GM19240 (cell line): ENCODE data around the gene CDHR4.
A peak's percentile ranks its signal among the peaks of the same experiment; 100 is the strongest.
"Not testable (repeated sequence)": the region's sequence is repeated elsewhere in the genome, so short reads cannot be mapped to it uniquely, and the experiment has no call there.

ENCODE experiments used
- DNase-seq: peaks from one replicate; pipeline ENCODE4 v3.0.0; 2011; ENCODE audit warnings: low spot score; ENCODE audit not compliant: insufficient read length

CDHR4 gene, protein sequence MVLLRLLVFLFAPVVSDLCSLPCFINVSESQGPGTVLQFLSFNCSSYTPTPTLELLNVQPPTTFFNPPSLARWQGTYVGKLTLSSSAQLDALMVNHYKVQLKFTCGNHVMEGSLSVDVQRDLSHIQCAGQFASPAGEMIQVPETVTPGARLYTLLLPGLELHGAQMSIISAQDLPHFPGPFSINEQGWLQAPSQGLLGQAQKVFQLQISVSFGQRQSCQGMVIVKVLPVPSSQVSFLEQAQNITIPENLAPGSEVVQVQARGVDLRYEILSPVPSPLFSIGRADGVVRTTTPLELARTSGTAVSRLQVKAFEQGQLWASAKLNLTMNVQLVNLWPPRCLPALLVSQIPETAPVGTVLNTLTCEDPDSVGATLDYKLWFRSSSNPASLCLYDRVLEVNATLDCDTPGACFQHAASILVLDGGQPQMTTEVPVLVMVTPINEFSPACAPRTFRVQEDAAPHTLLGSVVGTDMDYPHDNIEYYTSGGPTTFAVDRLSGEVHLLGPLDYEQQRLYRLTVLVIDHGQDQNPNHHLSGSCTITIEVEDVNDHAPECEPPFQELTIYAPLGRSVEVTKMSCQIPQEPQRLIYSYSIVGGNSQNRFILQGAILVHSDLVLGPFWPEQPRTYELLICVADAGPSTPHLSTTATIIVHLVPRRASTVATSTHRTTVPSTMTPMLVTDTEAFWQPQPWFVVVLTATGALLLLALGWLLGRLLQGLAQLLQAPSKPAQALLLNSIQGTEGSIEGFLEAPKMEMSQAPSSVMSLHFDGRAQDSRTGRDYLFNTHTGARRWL

GRCh38 chr3:49799761-49800160 lies at the start of gene CDHR4:
CDHR4 (minus strand) TSS chr3:49799873; CDS start chr3:49799812, 61 bp downstream.
- DNase-seq: no peak

DNA sequence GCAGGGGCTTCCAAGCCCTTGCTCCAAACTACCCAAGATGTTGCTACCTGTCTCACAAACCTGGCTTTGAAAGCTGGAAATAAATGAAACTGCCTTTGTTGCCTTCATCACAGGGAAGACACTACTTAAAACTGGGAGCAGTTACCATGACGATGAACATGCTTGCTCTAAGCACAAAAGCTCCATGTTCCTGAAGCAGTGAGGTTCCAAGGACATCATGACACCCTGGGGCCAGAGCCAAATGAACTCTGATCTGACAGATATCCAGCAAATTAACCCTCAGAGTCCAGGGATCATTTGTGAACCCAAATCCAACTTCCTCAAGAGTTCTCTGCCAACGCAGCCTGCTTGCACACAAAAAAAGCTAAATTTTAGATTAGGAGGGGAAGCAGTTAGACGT lies 46.0 kb upstream of the CDHR4 start:
- DNase-seq: no peak

- DNase-seq: no peak
Observed at GRCh38 chr3:49844464-49845183, 45.0 kb upstream of the CDHR4 start.

DNA sequence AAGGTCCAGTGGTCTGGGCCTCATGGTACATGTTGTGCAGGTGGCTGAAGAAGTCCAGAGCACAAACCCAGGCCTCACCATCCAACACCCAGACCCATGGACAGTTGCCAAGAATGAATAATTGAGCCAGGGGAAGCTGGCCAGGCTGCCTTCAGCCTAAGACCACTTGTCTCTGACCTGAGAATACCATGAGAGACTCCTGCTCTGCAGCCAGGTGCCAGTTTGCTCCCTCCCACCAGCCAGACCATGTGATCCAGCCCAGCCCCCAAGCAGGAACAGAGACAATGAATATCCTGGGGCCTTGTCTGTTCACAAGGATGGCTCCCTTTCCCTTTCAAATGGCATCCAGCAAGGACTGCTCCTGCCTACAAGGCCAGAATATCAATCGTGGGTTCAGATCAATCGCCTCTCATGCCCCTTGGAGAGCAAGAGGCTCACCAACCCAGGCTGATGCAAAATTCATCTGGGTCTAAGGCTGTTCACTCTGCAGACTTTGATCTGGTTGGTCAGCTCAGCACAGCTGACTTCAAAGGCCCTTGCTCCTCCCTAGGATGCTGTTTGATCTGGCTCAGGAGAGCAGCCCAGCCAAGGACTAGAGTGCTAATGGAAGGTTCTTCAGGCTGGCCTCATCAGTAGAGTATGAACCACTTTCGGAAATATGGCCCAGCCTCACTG lies 43.3 kb upstream of the CDHR4 start:
- no peak for DNase-seq

GRCh38 chr3:49841806-49842205 lies 42.1 kb upstream of the CDHR4 start:
- no peak for DNase-seq

DNA sequence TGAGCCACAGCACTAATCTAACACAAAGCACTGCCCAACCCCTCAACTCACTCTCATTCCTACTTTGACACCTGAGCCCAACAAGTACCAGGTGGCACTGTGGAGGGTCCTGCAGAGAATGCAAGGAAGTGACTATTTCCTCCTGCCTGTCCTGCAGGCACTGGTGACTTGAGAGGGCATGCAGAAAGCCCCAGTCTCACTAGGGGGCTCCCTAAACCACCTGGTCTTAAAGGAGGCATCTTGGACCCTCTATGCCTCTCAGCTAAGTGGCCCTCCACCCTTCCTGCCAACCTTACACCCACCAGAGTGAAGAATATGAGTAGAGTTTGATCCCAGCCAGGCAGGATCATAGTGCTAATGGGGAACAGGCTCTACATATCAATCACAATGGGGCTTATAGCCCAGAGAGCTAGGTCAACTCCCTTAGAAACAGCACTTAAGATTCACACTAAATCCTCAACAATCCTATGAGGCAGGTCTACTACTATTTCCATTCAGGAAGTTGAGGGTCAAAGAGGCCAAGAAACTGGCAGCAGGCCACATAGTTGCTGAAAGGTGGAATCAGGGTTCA lies 41.5 kb upstream of the CDHR4 start:
- no peak for DNase-seq

GRCh38 chr3:49840388-49840787 lies 40.7 kb upstream of the CDHR4 start:
- DNase-seq: no peak

DNA sequence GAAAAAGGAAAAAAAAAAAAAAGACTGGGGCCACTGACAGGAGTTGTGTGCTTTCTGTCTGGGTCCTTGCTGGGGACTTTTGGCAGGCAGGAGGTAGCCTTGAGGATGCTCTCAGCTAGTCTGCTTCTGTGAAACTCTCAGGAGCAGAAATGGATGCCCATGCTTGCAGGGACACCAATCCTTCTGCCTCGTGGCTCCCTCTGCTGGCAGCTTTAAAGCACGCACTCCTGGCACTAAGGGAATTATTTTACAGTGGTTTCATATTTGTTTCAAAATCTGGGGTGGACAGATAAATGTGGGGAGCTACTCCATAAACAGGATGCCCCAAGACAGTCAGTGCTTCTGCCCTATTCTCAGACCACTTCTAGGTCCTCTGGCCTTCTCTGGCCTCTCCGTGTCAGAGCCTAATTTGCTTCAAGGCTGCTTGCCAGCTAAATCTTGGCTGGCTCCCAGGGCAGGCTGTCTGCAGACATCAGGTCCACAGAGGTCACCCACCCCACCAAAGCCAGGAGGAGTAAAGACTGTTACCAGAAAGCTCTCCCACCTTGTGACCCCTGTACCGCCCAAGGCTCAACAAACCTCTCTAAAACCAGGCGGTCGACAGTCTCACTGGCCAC lies 39.6 kb upstream of the CDHR4 start:
- peak; percentile 47 for DNase-seq

GRCh38 chr3:49831341-49831740 lies 31.7 kb upstream of the CDHR4 start:
- DNase-seq: no peak

GRCh38 chr3:49826016-49826415 lies 26.3 kb upstream of the CDHR4 start:
- no peak for DNase-seq

- not testable (repeated sequence) for DNase-seq
Observed at GRCh38 chr3:49823131-49823530, 23.5 kb upstream of the CDHR4 start.

DNA sequence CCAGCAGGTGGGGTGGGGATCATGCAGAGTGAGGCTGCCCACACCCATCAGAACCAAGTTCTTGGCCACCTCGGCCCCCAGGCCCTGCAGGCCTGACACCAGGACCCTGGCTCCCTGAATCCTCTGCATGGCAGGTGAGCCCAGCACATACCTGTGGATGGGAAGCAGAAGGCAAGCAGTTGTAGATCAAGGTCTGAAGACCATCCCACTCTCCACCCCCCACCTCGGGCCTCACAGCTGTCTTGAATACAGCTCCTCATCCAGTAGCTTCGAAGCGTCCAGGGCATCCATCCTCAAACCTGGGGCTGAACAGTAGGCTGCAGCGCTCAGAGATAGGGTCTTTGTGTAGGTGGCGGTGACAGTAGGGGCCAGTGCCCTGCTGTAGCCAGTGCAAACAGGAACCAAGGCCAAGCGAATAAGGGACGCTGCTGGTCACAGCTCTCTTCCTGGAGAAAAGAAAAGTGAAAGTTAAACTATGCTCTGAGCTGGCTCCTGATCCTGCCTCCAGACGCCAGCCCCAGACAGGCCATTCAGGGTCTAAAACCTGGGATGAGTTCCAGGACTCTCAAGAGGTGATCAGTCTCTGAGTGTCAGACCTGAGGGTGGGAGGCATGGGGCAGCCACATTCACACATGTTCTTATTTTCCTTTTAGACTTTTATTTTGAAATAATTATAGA lies 14.0 kb upstream of the CDHR4 start, which contains the start of gene UBA7:
TSS of gene UBA7 (minus strand) at position 457 of the 678 bp plus-strand sequence. CDS start at position 291, 166 bp downstream.
- DNase-seq: peak; percentile 52

- DNase-seq: no peak
Observed at GRCh38 chr3:49812916-49813496, 13.3 kb upstream of the CDHR4 start.

DNA sequence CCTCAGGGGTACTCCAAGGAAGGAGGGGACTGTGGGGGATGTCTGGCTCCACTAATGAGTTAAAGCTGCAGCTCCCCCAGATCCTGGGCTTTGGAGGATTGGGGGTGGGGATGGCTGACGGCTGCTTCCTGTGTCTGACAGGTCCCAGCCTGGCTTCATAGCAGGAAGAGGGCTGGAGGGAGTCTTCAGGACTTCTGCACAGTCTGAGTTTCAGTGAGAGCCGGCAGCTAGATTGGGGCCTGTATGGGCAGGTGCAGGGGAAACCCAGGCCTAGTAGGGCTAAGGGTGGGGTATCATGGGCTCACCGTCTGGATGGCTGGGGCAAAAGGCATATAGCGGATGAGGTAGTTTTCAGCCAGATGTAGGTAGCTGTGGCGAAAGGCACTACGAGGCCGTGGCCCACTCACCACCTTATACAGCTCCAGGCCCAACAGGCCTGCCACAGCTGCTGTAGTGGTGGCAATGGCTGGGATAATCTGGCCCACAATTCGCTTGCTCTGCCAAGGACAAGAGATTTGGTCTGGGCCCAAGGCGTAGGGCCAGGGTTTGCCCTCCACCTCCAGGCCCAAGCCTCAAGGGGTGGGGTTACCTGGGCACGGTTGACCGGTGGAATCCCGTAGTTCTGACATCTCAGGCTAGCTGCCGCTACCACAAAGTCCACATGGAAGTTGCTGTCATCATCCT lies 7.9 kb upstream of the CDHR4 start:
- no peak for DNase-seq

DNA sequence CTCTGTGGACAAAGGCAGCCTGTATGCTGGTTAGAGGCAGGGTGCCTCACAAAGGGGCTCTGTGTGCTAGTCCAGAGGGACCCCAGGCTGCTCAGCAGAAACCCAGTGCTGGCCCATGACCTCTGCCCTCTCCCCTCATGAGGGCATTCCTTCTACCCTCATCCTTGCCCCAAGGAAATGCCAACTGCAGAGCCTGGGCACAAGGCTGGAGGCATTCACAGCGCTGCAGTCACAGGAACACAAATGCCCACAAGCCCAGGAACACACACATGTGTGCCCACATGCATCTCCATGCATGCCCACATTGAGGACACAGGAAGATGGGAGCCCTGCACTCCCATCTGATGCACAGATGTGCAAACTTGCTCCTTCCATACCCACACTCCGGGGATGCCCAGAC lies 7.2 kb upstream of the CDHR4 start:
- DNase-seq: no peak

DNA sequence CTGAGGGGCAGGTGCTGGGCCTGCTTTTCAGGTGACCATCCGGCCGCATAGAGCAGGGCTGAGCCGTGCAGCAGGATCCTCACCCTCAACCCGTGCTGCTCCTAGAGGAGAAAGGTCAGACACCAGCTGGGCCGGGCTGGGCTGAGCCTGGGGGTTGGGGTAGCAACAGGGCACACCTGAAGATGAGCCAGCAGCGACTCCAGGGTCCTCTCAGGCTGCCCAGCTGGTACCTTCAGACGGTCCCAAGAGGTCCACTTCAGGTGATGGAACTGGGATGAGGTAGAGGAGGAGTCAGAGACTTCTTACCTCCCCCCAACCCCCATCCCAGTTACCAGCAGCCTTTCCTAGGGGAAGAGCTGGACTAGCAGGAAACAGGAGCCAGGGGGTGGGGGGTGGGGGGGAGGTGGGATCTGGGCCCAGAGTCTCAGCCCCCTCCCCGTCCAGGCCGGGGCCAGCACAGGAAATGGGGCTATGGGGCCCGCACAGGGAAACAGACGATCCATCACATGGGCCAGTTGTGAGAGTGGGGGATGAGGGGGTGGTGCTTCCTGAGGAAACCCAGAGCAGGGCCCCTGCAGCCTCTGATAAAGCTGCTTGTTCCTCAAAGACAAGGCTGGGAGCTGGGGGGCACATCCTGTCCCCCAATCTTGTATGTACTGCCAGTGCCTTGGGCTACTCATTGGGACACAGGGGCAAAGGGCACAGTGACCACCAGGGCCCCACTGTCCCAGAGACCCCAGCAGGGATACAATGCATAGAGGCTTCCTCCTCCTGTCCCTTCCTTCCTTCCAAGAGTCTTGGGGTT lies 6.4 kb upstream of the CDHR4 start:
- no peak for DNase-seq

DNA sequence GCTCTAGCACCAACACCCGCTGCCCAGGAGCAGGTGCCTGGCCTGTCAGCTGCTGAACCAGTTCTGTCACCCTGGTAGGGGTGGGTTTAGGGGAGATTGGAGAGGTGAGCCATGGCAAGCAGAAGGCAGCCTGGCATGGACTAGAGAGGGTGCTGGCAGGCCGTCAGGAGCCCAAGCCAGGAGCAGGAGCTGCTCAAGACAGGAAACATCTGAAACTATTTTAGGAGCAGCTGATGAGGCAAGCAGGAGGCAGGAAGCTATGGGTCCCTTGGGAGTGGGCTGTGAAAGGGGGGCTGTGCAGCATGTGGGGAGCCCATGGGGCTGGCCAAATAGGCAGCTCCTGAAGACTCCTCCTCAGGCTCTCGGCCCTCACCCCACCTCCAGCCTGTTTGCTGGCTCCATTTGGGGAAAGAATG lies 5.7 kb upstream of the CDHR4 start:
- no peak for DNase-seq
